Measurements from ENCODE around the gene SNCB.

The SNCB gene

DNA sequence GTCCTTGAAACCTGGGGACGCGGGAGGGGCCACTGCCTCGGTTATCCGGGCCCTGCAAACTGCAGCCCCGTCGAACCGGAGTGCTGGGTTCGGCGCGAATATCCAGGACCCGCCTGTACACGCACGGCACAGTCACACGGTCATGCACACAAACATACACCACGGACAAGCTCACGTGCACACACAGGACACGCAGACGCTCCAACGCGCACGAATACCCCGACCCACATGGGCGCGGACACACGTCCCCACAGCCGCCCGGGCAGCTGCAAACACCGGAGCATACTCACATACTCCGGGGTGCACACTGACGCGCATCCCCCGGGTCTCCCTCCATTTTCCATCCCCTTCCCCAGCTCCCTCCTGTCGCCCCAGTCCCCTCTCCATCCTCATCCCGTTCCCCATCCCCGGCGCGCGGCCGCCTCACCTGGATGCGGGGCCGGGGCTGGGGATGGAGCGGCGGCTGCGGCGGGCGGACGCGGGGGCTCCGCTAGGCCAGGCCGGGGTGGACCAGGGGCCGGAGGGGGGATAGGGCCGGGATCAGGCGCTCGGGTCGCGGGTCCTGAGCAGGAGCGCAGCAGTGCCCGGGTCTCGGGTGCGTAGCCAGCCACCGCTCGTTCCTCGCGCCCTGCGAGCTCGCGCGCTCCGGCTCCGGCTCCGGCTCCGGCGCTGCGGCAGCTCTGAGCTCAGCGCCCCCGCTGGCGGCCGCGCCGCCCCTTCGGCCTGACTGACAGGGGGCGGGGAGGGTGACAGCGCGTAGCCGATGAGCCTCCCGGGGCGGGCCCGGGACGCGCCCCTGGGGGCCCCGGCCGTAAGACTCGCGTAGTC is at the start of gene SNCB, which contains the start of gene EIF4E1B:
Gene SNCB, minus strand, starts transcription at position 682 of the 828 bp plus-strand sequence. CDS start 880 bp downstream, outside the sequence.
Gene EIF4E1B, plus strand, starts transcription at position 823 of the 828 bp plus-strand sequence. CDS start 12,113 bp downstream, outside the sequence.
- TF ChIP-seq YY1 (IDR thresholded peaks at IDR 0.05; ENCODE audit: low read depth) = no peak
- TF ChIP-seq TCF12 (IDR thresholded peaks at IDR 0.05; ENCODE audit: low read depth) = no peak
- TF ChIP-seq FOXM1 (IDR thresholded peaks at IDR 0.05; ENCODE audit: borderline replicate concordance, low read depth) = no peak
- peak; percentile 41; the same call in 1 of the 2 replicates for TF ChIP-seq MAX (IDR thresholded peaks at IDR 0.05)
- no peak for TF ChIP-seq TAF1 (IDR thresholded peaks at IDR 0.05; ENCODE audit: low read depth)
- TF ChIP-seq RAD21 (IDR thresholded peaks at IDR 0.05; ENCODE audit: low read depth) = no peak
- TF ChIP-seq ZBTB7A (IDR thresholded peaks at IDR 0.05; ENCODE audit: low read depth) = 0 out of 2 replicates have a peak, but pooled peaks have one; percentile 23
- TF ChIP-seq, protein P1, sequence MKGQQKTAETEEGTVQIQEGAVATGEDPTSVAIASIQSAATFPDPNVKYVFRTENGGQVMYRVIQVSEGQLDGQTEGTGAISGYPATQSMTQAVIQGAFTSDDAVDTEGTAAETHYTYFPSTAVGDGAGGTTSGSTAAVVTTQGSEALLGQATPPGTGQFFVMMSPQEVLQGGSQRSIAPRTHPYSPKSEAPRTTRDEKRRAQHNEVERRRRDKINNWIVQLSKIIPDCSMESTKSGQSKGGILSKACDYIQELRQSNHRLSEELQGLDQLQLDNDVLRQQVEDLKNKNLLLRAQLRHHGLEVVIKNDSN (IDR thresholded peaks at IDR 0.05) = no peak
- no peak for TF ChIP-seq CEBPB (IDR thresholded peaks at IDR 0.05)

GRCh38 chr5:176679365-176680225 is 49.3 kb upstream of the SNCB start:
- TF ChIP-seq YY1 (IDR thresholded peaks at IDR 0.05; ENCODE audit: low read depth) = no peak
- no peak for TF ChIP-seq TEAD4 (IDR thresholded peaks at IDR 0.05)
- no peak for TF ChIP-seq TCF12 (IDR thresholded peaks at IDR 0.05; ENCODE audit: low read depth)
- TF ChIP-seq CREB1 (IDR thresholded peaks at IDR 0.05; ENCODE audit: low read depth) = no peak
- TF ChIP-seq EP300 (IDR thresholded peaks at IDR 0.05; ENCODE audit: borderline replicate concordance) = no peak

- TF ChIP-seq CEBPB (IDR thresholded peaks at IDR 0.05) (no peak), EP300 (IDR thresholded peaks at IDR 0.05; ENCODE audit: borderline replicate concordance) (no peak), NFIC (IDR thresholded peaks at IDR 0.05) (no peak), ZBTB7A (IDR thresholded peaks at IDR 0.05; ENCODE audit: low read depth) (no peak), TEAD4 (IDR thresholded peaks at IDR 0.05) (no peak), RAD21 (IDR thresholded peaks at IDR 0.05; ENCODE audit: low read depth) (no peak), MAX (IDR thresholded peaks at IDR 0.05) (no peak), TAF1 (IDR thresholded peaks at IDR 0.05; ENCODE audit: low read depth) (no peak)
- TF ChIP-seq, protein P2, sequence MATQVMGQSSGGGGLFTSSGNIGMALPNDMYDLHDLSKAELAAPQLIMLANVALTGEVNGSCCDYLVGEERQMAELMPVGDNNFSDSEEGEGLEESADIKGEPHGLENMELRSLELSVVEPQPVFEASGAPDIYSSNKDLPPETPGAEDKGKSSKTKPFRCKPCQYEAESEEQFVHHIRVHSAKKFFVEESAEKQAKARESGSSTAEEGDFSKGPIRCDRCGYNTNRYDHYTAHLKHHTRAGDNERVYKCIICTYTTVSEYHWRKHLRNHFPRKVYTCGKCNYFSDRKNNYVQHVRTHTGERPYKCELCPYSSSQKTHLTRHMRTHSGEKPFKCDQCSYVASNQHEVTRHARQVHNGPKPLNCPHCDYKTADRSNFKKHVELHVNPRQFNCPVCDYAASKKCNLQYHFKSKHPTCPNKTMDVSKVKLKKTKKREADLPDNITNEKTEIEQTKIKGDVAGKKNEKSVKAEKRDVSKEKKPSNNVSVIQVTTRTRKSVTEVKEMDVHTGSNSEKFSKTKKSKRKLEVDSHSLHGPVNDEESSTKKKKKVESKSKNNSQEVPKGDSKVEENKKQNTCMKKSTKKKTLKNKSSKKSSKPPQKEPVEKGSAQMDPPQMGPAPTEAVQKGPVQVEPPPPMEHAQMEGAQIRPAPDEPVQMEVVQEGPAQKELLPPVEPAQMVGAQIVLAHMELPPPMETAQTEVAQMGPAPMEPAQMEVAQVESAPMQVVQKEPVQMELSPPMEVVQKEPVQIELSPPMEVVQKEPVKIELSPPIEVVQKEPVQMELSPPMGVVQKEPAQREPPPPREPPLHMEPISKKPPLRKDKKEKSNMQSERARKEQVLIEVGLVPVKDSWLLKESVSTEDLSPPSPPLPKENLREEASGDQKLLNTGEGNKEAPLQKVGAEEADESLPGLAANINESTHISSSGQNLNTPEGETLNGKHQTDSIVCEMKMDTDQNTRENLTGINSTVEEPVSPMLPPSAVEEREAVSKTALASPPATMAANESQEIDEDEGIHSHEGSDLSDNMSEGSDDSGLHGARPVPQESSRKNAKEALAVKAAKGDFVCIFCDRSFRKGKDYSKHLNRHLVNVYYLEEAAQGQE (IDR thresholded peaks at IDR 0.05; ENCODE audit: low read depth) = no peak
These were observed 48.2 kb upstream of the SNCB start for GRCh38 chr5:176678584-176678983.

DNA sequence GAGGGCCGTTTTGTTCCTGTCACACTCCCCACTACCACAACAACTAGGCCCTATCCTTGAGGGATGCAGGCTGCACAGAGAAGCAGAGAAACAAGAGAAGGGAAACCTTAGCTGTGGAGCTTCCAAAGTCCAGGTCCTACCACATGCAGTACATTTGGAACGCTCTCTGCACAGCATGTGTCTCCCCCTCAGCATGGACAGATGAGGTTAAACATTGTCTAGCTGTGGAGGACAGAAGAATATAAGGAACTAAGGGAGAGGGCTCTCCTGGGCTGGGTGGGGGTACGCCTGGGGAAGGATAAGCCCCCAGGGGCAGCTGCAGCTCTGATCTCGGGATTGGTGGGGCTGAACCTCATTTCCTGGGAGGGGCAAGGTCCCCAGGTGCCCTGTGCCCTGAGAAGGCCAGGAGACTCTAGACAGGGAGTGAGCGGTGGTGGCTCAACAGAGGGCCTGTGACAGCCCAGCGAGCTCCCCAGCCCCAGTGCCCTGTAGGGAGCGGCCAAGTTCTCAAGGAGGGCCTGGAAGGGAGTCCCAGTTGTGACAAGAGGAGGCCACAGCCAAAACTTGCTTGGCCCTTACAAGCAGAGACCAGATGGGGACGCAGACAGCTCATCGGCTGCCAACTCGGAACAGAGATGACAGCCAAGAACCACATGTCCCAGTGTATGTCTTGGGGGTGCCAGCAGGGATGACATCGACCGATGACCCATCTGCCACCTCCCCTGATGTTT is 47.0 kb upstream of the SNCB start:
- TF ChIP-seq FOXM1 (IDR thresholded peaks at IDR 0.05; ENCODE audit: borderline replicate concordance, low read depth) = no peak
- TF ChIP-seq, protein P2 (IDR thresholded peaks at IDR 0.05; ENCODE audit: low read depth) = no peak
- TF ChIP-seq ZBTB7A (IDR thresholded peaks at IDR 0.05; ENCODE audit: low read depth) = no peak
- TF ChIP-seq CEBPB (IDR thresholded peaks at IDR 0.05) = no peak
- no peak for TF ChIP-seq YY1 (IDR thresholded peaks at IDR 0.05; ENCODE audit: low read depth)
- no peak for TF ChIP-seq EGR1 (IDR thresholded peaks at IDR 0.05)
- TF ChIP-seq RAD21 (IDR thresholded peaks at IDR 0.05; ENCODE audit: low read depth) = no peak
- no peak for TF ChIP-seq CREB1 (IDR thresholded peaks at IDR 0.05; ENCODE audit: low read depth)
- TF ChIP-seq, protein P1 (IDR thresholded peaks at IDR 0.05) = no peak
- no peak for TF ChIP-seq MAX (IDR thresholded peaks at IDR 0.05)
- no peak for TF ChIP-seq TEAD4 (IDR thresholded peaks at IDR 0.05)
- no peak for TF ChIP-seq EP300 (IDR thresholded peaks at IDR 0.05; ENCODE audit: borderline replicate concordance)
- no peak for TF ChIP-seq TAF1 (IDR thresholded peaks at IDR 0.05; ENCODE audit: low read depth)
- no peak for TF ChIP-seq NFIC (IDR thresholded peaks at IDR 0.05)
- TF ChIP-seq TCF12 (IDR thresholded peaks at IDR 0.05; ENCODE audit: low read depth) = no peak
